ENCODE results near the gene WSCD2.

The WSCD2 gene

GRCh38 chr12:108119974-108120862 lies 8.9 kb upstream of the WSCD2 start:
- Histone ChIP-seq H3K27me3 (replicated peaks; ENCODE audit: control insufficient read depth, insufficient read depth, low read length) (no peaks in the 10 kb centered on the region), H3K4me3 (replicated peaks; ENCODE audit: low read depth, low read length) (no peak overlapping the region), H3K36me3 (ENCODE audit: control insufficient read depth, insufficient read depth, low read length) (no peaks in the 10 kb centered on the region)
- DNase-seq (ENCODE audit: extremely low read depth, insufficient read length): no peak
- TF ChIP-seq CTCF (IDR thresholded peaks at IDR 0.05; ENCODE audit: insufficient read depth, low read length, poor library complexity, severe bottlenecking): no peak

GRCh38 chr12:108120863-108121165 lies 8.3 kb upstream of the WSCD2 start:
- Histone ChIP-seq H3K36me3 (ENCODE audit: control insufficient read depth, insufficient read depth, low read length) (no peaks in the 10 kb centered on the region), H3K27me3 (replicated peaks; ENCODE audit: control insufficient read depth, insufficient read depth, low read length) (no peaks in the 10 kb centered on the region), H3K4me3 (replicated peaks; ENCODE audit: low read depth, low read length) (no peak overlapping the region)
- no peak for TF ChIP-seq CTCF (IDR thresholded peaks at IDR 0.05; ENCODE audit: insufficient read depth, low read length, poor library complexity, severe bottlenecking)
- no peak for DNase-seq (ENCODE audit: extremely low read depth, insufficient read length)

DNA sequence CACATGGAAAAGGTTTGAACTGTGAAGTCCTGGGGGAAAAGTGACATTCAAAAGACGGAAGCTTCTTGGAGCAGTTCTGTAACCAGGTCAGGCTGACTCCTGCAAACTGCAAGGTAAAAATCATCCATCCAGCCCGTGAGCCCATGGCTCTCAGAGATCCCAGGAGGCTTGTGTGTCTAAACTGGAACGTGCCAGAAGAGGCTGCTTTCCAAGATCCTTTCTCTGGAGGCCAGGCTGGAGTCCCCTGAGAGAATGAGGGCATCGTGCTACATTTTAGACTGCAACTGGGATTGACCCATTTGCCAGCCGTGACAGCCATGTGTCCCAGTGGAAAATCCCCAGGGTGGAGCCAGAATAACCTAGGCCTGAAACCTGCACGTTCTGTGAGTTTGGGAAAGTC lies 7.8 kb upstream of the WSCD2 start:
- no peak for TF ChIP-seq CTCF (IDR thresholded peaks at IDR 0.05; ENCODE audit: insufficient read depth, low read length, poor library complexity, severe bottlenecking)
- H3K4me3 ChIP-seq (replicated peaks; ENCODE audit: low read depth, low read length): no peak overlapping the region
- H3K27me3 ChIP-seq (replicated peaks; ENCODE audit: control insufficient read depth, insufficient read depth, low read length): peaks cover under 1% of the 10 kb centered on the region; the same call in 1 of the 2 replicates
- no peaks in the 10 kb centered on the region for H3K36me3 ChIP-seq (ENCODE audit: control insufficient read depth, insufficient read depth, low read length)
- no peak for DNase-seq (ENCODE audit: extremely low read depth, insufficient read length)

DNA sequence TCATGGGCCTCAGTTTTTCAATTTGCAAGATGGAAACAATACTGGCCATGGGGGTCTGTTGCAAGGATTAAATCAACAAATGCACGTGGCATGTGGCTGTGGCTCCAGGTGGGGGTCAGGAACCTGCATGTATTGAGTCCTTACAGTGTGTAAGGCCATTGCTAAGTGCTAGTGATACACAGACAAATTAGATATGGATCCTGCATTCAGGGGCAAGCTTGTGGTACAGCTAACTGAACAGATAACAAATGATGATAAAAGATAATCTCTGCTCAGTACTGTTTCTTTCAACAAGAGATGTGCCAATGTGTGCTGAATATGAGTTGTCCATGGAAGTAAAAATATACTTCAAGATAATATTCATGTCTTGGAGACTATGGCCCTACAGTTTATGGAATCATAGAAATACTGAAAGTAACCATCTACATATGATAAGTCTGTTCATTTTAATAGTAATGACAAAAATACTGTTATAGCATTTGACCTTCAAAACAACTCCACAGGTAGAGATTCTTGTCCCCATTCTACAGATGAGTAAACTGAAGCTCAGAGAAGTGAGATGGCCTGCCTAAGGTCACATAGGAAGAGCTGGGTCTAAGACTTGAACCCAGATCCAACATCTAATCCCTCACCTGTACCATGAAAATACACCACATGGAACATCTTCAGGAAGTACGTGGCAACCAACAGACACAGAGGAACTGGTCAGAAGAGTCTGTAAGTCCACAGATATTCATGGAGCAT lies 7.2 kb upstream of the WSCD2 start:
- TF ChIP-seq CTCF (IDR thresholded peaks at IDR 0.05; ENCODE audit: insufficient read depth, low read length, poor library complexity, severe bottlenecking): no peak
- Histone ChIP-seq H3K36me3 (ENCODE audit: control insufficient read depth, insufficient read depth, low read length) (no peaks in the 10 kb centered on the region), H3K4me3 (replicated peaks; ENCODE audit: low read depth, low read length) (no peak overlapping the region), H3K27me3 (replicated peaks; ENCODE audit: control insufficient read depth, insufficient read depth, low read length) (peaks cover 2% of the 10 kb centered on the region; the same call in 1 of the 2 replicates)
- DNase-seq (ENCODE audit: extremely low read depth, insufficient read length): no peak

DNA sequence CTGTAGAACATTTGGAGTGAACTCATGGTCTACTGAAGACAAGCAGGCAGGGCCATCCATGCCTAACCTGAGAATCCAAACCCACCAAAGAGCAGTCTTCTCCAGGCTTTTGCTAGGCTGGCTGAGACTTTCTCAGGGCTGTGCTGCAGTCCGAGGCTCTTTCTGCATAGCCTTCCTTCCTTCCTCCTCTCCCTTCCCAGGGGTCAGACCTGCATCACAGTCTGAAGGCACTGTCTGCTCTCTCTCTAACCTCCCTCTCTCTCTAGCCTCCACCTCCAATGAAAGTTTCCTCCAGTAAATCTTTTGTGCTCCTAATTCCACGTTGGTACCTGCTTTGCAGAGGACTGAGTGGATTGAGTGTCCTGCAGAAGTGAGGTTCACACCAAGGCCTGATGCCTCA lies 6.4 kb upstream of the WSCD2 start:
- H3K4me3 ChIP-seq (replicated peaks; ENCODE audit: low read depth, low read length): no peak overlapping the region
- no peaks in the 10 kb centered on the region for H3K36me3 ChIP-seq (ENCODE audit: control insufficient read depth, insufficient read depth, low read length)
- no peak for DNase-seq (ENCODE audit: extremely low read depth, insufficient read length)
- no peak for TF ChIP-seq CTCF (IDR thresholded peaks at IDR 0.05; ENCODE audit: insufficient read depth, low read length, poor library complexity, severe bottlenecking)
- H3K27me3 ChIP-seq (replicated peaks; ENCODE audit: control insufficient read depth, insufficient read depth, low read length): peaks cover 4% of the 10 kb centered on the region
